NK-92 (cell line): Measurements from ENCODE around the gene OSGIN1.

Experiments
- DNase-seq: peaks from one replicate; lab custom pipeline; 2025; ENCODE audit not compliant: unreplicated experiment; lab: John Stamatoyannopoulos, UW

The OSGIN1 gene

DNA sequence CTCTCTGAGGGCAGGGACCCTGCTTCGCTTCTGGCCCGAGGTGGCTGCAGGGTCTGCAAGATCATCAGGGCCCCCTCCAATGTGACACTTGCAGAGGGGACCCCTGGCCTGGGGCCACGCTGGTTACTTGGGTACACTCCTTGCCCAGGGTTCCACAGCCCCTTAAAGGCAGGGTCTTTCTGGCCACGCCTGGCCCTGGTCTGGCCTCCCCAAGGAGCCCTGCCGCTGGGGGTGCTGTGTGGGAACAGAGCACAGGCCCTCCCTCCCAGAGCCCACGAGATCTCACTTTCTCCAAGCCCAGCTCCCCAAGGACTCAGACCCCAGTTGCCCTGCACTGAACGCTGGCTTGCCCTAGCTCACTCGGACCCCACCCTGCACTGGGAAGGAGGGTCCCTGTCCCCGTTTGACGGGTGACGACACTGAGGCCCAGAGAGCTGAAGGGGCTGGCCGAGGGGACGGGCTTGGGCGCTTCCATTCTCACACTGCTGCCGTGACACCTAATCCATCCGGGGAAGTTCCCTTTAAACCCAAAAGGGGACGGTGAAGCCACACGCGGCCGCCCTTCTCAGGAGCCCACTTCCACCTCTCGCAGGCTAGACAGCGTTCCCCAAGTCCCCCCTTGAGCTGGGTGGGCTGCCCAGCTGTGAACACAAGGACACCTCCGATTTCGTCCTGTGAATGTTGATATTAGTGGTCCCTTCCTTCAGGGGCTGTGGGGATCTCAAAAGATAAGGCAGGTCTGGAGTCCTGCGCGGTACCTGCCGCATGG, 26.9 kb upstream of the OSGIN1 start:
- DNase-seq = no peak

DNA sequence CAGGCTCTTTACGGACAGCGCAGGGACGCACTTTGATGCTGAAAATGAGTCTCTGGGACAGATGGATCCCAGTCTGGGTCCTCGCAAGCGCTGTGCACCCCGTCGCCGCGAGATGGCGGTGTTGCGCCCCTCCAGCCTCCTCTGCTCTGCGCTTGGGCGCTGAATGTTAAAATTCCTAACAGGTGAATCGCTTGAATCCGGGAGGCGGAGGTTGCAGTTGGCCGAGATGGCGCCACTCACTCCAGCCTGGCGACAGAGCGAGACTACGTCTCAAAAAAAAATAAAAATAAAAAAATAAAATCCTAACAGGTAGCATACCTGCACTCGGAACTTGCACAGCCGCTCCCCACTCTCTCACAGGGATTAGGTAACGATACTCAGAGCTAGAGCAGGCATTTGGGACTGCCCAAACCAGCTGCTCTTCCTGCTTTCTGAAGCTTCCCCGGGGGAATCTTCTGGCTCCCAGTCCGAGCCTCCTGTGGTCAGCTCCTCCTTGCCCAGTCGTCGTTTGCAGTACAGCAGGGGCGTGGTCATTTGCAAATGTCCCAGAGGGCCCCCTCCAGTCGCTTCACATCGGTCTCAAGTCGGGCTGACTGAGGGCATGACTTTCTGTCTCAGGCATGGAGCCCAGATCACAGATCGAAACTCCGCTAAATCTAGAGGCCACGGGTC, 26.2 kb upstream of the OSGIN1 start:
- DNase-seq = no peak

DNA sequence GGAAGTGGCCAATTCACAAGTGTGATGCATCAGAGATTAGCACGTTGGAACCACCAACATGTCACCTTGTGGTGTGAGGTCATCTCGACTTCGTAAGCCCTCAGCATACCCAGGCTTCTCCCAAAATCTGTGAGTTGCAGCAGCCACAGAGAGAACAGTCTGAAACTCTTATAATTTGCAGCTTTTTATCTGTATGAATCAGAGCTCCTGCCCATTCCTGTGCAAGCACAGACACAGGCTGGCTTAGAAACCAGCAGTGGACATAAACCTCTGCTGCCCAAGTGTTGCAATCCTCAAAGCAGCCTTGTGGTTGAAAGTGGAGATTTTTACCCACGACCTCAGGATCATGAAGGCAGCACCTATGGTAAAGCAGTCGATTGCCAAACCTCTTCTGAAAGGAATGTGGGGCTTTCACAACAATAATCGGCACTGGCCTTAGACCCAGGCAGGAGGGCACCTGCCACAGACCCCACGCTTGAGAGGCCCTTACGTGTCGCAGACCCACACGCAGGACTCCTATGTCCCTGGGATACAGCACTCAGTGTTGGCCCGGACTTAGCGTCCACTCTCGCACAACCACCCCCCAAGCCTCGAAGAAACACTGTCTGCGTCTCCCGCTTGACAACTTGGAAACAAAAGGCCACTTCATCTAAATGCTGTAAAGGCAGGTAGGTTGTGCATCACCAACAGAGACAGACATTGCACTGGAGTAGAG, 24.5 kb upstream of the OSGIN1 start:
- no peak for DNase-seq

DNA sequence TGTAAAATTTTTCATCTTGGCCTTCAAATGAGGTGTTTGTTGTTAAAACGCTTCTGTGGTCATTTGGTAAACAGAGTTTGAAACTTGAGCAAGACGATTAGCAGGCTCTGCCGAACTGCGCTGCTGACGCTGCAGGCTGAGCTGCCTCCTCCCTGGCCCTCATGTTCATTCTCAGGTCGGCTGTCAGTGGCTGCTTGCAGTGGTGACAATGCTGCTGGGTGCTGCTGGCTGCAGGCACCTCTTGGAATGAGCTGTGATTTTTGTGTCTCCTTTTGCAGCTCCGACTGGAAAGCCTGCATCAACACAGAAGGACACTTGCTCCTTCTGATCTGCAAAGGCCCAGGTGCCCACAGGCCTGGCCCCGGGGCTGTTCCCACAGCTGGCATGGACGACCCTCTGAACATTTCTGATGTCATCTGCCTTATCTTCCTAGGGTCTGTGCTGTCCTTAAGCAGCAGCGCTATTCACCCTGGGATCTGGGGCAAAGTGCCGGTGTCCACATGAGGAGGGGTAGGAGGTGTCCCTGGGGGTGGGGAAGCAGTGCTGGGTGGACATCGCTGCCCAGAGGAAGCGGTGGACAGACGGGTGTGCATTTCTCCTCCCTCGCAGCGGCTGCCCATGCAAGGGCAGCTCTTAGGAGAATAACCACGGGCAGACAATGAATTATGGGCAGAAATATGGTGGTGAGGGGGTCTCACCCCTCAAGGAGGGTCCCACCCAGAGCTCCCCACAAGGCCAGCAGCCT, 23.1 kb upstream of the OSGIN1 start:
- no peak for DNase-seq

DNA sequence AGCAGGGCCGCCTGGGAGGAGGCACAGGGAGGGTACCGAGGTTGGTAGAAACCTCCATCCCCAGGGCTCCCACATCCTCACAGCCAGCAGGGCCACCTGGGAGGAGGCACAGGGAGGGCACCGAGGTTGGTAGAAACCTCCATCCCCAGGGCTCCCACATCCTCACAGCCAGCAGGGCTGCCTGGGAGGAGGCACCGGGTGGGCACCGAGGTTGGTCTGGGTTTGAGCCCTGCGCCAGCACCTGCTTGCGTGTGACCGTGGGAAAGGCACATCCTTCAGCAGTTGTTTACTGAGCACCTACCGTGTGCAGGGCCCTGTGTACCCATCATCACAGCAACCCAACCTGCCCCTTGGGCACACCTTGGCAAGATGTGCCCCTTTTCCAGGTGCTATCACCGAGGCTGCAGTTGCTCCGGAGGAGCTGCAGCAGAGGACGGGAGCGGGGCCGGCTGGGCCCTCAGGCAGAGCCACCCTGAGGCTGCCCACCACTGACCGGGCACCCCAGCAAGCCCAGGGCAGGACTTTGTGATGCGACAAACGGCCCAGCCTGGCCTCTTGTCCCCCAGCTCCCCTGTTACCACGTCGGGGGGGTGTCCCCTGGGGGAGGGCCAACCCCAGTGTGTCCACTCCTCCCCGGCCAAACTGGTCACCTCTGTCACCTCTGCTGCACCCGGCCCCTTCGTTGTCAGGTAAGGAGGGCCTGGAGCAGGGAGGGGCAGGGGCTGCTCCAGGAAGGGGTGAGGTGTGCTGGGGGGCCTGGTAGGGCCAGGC, 22.1 kb upstream of the OSGIN1 start:
- DNase-seq = no peak

DNA sequence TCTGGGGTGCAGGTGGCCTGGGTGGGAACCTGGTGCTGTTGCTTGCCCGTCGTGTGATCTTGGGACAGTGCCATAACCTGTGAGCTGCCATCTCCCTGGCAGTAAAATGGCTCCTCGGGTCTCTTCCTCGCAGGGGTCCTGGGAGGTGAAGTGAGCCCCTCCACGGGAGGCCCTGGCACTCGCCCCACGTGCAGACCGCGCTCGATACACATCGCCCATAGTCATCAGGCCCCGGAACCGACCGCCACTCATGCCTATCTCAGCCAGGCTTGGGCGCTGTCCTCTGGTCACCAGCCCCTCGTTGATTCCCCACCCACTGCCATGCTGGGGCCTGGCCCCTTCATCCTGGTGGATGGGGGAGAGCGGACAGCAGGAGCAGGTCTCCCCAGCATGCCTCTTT, 21.5 kb upstream of the OSGIN1 start:
- no peak for DNase-seq

DNA sequence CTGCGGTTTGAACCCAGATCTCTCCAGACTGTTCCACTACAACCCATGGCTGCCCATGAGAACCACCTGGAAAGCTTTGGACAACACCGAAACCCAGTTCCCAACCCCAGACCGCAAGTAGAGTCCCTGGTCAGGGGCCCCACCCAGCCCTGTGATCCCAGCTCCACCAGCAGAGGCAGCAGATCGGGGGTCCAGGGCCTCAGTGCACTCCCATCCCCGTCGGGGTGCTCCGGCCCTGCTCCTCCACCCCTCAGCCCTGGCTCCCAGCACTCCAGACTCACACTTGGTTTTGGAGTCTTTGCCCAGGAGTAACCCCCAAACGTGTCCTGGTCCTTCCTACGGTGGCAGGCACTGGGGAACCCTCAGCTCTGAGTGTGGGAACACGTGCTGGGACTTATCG, 20.7 kb upstream of the OSGIN1 start:
- DNase-seq = no peak

DNA sequence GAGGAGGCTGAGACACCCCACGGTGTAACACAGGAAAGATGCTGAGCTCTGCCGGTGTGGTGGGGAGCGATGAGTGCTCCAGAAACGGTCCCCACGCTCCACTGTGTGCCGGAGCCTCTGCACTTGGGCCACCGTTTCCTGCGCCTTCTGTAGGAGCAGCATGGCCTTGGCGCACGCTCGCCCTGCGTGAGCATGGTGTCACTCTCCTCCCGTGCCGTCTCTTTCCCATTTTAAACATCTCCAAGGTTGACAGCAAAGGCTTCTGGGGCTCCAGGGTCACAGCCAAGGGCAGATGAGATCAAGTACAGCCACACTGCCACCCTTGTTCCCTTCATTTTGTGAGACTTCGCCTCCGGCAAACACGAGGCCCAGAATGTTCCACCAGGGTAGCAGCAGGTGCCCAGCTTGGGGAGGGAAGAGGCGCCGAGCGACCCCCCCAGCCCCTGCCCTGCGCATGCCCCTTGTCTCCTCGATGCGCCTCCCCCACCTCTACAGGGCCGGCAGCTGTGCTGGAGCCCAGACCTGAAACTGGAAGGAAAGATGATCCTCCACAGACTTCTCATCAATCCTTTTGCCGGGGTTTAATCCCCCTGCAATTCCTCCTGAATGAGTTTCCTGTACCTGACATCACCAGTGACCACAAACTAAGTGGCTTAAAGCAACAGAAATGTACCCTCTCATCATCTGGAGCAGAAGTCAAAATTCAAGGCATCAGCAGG, 19.9 kb upstream of the OSGIN1 start:
- no peak for DNase-seq

DNA sequence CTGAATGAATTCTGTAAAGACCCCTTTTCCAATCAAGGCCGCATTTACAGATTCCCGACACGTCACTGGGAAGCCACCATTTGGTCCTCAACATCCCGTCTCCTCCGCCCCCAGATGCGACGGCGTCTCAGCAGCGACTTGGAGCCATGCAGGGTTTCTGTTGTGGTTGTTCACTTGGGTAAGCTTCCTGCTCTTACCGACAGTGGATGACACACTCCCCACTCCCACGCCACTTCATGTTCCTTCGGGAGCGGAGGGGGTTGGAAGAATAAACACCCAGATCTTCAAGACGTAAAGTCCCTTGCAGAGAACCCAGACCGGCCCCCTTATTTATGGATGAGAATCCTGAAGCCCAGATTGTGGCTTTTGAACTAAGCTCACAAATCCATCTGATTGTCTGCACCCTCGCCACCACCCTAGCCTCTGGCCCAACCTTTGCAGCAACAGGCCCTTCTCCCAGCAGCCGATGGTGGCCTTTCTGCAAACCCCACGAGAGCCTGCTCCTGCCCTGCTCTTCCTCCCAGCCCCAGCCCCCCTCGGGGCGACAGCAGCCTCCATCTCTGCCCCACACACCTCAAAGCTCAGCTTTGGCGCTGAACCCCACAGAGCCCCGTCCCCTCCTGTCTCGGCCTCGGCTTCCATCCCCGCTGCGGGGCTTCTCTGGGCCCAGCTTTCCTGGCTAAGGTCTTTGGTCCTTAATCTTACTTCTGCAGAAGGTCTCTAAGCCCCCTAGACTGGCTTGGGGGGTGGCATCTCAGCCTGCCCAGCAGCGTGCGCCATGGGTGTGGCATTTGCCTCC, 19.0 kb upstream of the OSGIN1 start:
- no peak for DNase-seq

DNA sequence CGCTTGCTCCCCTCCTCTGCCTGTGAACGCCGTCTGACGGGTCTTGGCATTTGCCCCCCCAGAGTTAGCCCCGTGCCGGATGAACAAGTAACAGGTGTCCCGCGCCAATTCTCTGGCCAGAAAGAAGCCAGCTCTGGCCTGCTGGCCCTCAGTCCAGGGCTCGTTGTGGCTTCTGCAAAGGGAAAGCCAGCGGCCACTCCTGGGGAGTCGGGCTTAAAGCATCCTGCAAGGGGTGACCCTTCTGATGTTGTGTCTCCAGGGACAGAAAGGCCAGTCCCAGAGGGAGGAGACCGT, 18.4 kb upstream of the OSGIN1 start:
- DNase-seq = no peak

DNA sequence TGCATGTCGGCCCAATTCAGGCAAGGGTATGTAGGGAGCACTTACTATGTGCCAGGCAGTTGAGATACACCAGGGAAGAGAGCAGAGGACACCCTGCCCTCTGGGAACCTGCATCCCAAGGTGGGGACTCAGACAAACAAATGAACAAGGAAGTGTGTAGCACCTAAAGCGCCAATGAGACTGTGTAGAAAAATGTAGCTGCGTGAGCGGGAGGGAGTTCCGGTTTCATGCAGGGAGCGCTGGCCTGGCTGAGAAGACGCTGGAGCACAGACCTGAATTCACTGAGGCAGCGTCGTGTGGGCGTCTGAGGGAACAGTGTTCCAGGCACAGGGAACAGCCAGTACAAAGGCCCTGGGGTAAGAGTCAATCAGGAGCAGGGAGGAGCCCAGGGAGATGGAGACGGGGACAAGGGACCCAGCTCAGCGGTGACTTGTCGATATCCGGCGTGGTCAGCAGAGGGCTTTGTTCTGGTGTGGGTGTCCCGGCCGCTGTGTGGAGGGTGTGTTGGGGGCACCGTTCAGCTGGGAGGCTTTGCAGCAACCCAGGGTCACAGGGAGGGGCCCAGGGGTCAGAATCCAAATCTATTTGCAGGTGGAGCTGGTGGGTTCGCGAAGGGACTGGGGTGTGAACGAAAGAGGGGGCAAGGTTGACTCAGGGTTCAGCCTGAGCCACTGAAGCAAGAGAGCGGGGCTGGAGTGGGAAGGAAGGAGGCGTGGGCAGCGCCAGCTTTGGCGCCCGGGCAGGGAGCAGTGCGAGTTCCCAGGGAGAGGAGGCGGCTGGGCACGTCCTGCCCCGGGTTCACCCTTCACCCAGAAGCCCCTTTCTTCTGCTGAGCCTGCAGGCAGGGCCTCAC, 17.8 kb upstream of the OSGIN1 start:
- no peak for DNase-seq

DNA sequence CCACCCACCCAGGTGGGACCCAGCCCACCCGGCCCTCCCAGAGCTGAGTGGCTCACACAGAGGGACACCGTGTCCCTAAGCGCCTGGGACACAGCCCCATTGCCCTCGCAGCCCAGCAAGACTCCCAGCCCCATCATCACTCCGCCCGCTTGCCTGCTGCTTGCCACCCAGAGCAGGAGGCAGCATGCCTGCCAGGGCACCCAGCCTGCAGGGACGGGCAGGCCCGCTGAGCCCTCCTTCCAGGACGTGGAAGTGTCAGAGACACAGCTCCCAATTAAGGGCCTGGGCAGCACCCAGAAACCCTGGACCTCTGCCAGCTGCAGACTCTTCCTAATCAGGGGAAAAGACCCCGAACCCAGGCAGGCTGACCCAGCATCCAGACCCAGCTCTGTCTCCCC, 17.2 kb upstream of the OSGIN1 start:
- DNase-seq = no peak

DNA sequence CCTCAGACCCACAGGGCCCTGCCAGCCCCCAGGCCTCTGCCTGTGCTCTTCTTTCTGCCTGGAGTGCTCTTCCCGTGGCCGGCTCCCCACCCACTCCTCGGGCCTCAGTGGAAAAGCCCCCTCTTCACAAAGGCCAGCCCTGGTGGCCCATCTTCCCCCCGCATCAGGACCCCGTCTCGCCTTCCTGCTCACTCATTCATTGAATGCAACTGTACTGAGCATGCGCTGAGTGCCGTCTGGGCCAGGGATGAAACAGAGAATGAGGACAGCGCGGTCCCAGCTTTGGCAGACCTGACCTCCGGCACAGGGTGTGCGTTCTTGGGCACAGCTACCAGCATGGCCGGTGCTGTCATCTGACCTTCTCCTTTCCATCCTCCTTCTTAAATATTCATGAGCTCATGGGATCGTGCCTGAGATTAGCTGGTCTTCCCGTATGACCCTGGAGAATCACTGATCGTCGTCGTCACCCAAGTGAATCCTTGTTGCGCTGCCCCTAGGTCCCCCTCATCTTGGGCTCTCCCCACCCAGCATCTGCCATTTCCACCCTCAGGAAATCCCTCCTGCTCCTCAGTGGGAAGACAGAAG, 16.4 kb upstream of the OSGIN1 start:
- DNase-seq = no peak

DNA sequence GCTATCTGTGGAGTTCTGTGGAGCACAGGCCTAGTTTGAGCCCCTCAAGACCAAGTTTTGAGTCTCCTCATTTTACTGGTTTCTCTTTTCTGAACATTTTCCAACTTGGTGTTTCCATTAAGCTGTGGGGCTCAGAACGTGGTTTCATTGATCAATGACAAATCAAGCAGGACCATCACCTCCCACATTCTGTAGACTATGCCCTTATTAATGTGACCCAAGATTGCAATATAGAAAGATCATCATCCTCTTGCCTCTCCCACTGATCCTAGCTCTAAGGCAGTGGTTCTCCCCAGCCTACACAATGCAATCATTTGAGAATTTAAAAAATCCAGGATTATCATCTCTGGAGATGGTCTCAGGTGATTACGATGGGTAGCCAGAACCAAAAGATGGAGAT, 15.8 kb upstream of the OSGIN1 start:
- no peak for DNase-seq

DNA sequence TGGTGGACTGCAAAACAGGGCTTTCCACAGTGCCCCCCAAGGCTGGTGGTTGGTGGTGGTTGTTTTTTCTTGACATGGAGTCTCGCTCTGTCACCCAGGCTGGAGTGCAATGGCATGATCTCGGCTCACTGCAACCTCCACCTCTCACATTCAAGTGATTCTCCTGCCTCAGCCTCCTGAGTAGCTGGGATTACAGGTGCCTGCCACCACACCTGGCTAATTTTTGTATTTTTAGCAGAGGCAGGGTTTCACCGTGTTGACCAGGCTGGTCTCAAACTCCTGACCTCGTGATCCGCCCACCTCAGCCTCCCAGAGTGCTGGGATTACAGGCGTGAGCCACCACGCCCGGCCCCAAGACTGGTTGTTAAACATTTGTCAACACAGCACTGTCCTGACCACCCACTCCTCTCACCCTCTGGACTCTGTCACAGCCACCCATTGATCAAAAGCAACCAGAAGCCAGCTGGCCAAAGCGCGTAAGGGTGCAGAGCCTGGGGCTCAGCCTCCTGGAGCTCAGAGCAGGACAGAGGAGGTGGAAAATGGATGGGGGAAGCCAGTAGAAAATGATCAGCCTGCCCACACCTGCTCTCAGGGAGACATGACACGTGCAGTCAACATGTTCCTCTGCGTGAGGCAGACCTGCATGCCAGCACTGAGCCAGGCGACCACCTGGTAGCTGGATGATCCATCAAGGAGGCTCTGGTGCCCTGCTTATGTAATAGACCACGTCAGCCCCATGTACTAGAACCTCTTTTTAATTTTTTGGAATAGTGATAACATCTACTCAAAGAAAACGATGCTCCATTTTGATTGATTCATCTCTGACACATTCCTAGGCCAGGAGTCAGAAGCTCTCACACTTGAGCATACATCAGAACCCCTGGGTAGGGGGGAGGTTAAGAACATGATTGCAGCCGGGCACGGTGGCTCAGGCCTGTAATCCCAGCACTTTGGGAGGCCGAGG, 14.8 kb upstream of the OSGIN1 start:
- no peak for DNase-seq

DNA sequence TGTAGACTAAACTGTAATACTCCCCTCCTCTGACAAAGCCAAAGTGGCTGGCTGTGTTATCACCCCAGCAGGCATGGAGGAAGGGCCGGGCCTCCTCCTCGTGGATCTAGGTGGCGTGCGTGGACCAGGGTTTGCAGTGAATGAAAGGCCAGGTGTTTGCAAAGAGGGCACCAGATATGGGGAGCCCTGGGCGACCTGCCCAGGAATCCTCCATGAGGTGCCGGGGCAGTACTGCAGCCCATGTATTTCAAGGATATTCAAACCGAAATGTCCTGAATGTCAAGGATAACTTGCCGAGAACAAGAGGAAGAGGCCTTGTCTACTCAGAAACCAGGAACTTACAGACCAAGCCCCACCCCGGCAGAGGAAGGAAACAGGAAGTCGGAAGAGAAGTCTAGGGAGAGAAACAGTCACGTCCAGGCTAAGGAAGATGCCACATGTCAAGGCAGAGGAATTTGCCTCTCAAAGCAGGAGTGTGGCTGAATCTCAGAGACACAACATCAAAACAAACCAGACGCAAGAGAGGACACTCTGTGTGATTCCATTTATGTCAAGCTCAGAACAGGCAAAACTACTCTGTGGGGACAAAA, 13.7 kb upstream of the OSGIN1 start:
- DNase-seq = no peak

DNA sequence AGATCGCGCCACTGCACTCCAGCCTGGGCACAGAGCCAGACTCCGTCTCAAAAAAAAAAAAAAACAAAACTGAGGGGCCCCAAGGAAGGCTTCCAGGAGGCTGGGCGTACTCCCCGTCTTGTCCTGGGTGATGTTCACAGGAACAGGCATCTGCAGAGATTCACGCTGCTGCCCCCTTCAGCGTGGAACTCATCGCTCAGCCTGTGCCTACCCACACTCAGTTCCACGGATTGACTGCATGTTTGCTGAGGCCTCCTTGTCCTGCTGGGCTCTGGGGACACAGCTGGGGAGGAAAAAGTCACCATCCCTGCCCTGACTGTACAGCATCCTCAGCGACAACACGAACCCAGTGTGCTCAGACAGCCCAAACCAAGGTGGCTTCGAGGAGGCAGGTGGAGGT, 12.9 kb upstream of the OSGIN1 start:
- no peak for DNase-seq
